K562 (cell line): ENCODE results near the gene ISYNA1. TPM values are rescaled to one million over a fixed set of nuclear protein-coding genes. Genes with fewer than 3 reads are reported as not detected.

Experiments used
- ATAC-seq: fragments of 200-7000 bp; cut with Tn5 transposase; 3 replicates; pipeline ENCODE4 v1.9.1; 2020; ENCODE audit warnings: moderate library complexity
- BruUV-seq: library from RNA; stranded (reverse); fragments of 400-500 nt; replicated peaks from 2 replicates; lab custom pipeline; 2021; lab: Mats Ljungman, UMichigan
- CTCF ChIA-PET: fragments of 300-600 bp; formaldehyde crosslinking; extraction: SDS; loops from one replicate; lab custom pipeline; 2021; ENCODE audit warnings: low intra/inter-chr PET ratio; lab: Yijun Ruan, JAX
- POLR2A ChIA-PET: fragments of 300-600, 350-650 bp; sonication (Branson Sonifier 250); formaldehyde crosslinking; extraction: SDS; loops from one replicate; lab custom pipeline; 2021; ENCODE audit warnings: antibody characterized with exemption, inconsistent platforms; lab: Yijun Ruan, JAX
- DNase-seq, 4 experiments: peaks; one replicate each; pipeline versions ENCODE4 v3.0.0 to v3.0.0-alpha.2; 2011 to 2018; ENCODE audit warnings: low spot score in 3 of 4, mixed read lengths in 3 of 4; ENCODE audit errors: extremely low read depth in 1 of 4
- FAIRE-seq: peaks from 2 replicates; lab custom pipeline; 2011; peaks lifted over from hg19 to GRCh38; lab: Jason Lieb, UNC
- H2AFZ ChIP-seq: 2 replicates; pipeline ENCODE4 v1.6.0; 2011; ENCODE audit warnings: low read depth, low read length, control low read depth, inconsistent platforms
- H3K27ac ChIP-seq: fragments of 200-600 bp; 3 replicates; pipeline ENCODE4 v1.8.0; 2011; ENCODE audit warnings: low read depth, mild to moderate bottlenecking, control low read depth, inconsistent platforms, low read length, moderate library complexity, mixed read lengths; ENCODE audit errors: extremely low read depth
- H3K27me3 ChIP-seq, 2 experiments: fragments of 300-600 bp in 1 of 2; 2 replicates in 1 of 2; 3 replicates in 1 of 2; pipeline versions ENCODE4 v1.6.0 to v1.8.0; 2011; ENCODE audit warnings: inconsistent platforms in 2 of 2, low read length in 2 of 2, mild to moderate bottlenecking in 1 of 2, mixed read lengths in 1 of 2, moderate library complexity in 1 of 2; ENCODE audit not compliant: control insufficient read depth in 2 of 2, insufficient read depth in 2 of 2
- H3K36me3 ChIP-seq: fragments of 300-600 bp; 3 replicates; pipeline ENCODE4 v1.8.0; 2011; ENCODE audit warnings: mild to moderate bottlenecking, low read length, inconsistent platforms; ENCODE audit not compliant: control insufficient read depth, insufficient read depth
- H3K4me1 ChIP-seq, 2 experiments: fragments of 200-600 bp in 1 of 2; replicated peaks in 1 of 2; 2 replicates in 1 of 2; 3 replicates in 1 of 2; pipeline versions ENCODE4 v1.5.1 to v1.8.0; 2011; ENCODE audit warnings: inconsistent platforms in 2 of 2, low read length in 2 of 2, mild to moderate bottlenecking in 1 of 2, mixed read lengths in 1 of 2, moderate library complexity in 1 of 2; ENCODE audit not compliant: control insufficient read depth in 2 of 2, insufficient read depth in 2 of 2
- H3K4me2 ChIP-seq: 2 replicates; pipeline ENCODE4 v1.6.1; 2011; ENCODE audit warnings: low read length, control low read depth, inconsistent platforms, mixed read lengths; ENCODE audit not compliant: insufficient read depth
- H3K4me3 ChIP-seq: fragments of 200-600 bp; sonication (generic), shearing (Covaris generic); 2 replicates; pipeline ENCODE4 v1.5.1; 2016; ENCODE audit warnings: control low read depth, inconsistent platforms
- H3K79me2 ChIP-seq: fragments of 200-600 bp; 3 replicates; pipeline ENCODE4 v1.8.0; 2011; ENCODE audit warnings: low read length, inconsistent platforms; ENCODE audit not compliant: control insufficient read depth, insufficient read depth
- H3K9ac ChIP-seq, 2 experiments: 2 replicates each; pipeline versions ENCODE4 v1.6.0 to v1.6.1; 2011; ENCODE audit warnings: low read depth in 2 of 2, low read length in 2 of 2, control low read depth in 1 of 2, inconsistent platforms in 1 of 2, mild to moderate bottlenecking in 1 of 2, mixed read lengths in 1 of 2; ENCODE audit not compliant: insufficient read depth in 1 of 2
- H3K9me1 ChIP-seq: one replicate; pipeline ENCODE4 v1.6.0; 2011; ENCODE audit warnings: inconsistent platforms, mild to moderate bottlenecking, low read length, moderate library complexity; ENCODE audit not compliant: control insufficient read depth, insufficient read depth
- H3K9me3 ChIP-seq: replicated peaks from 2 replicates; pipeline ENCODE4 v1.5.1; 2011; ENCODE audit warnings: low read depth, low read length, inconsistent platforms; ENCODE audit not compliant: control insufficient read depth, insufficient read depth
- H4K20me1 ChIP-seq: replicated peaks from 2 replicates; pipeline ENCODE4 v1.6.1; 2011; ENCODE audit warnings: low read length, inconsistent platforms, mixed read lengths; ENCODE audit not compliant: control insufficient read depth, insufficient read depth
- SIX5 ChIP-seq, 2 experiments: IDR thresholded peaks; 2 replicates each; pipeline ENCODE4 v1.6.1; 2011; ENCODE audit warnings: low read length in 2 of 2, borderline replicate concordance in 1 of 2, low read depth in 1 of 2, mild to moderate bottlenecking in 1 of 2, moderate library complexity in 1 of 2; ENCODE audit not compliant: insufficient read depth in 1 of 2
- SRF ChIP-seq, 2 experiments: fragments of 250-450, 450-650 bp in 1 of 2; sonication (Bioruptor Pico) in 1 of 2; sonication (generic) in 1 of 2; formaldehyde crosslinking; IDR thresholded peaks; 2 replicates each; pipeline versions ENCODE4 v1.5.0 to v1.5.1; 2020 to 2022; ENCODE audit warnings: mild to moderate bottlenecking in 1 of 2, missing genetic modification reagents in 1 of 2
- TEAD2 ChIP-seq: fragments of 450-650 bp; IDR thresholded peaks from 2 replicates; pipeline ENCODE4 v1.6.1; 2016; ENCODE audit warnings: missing genetic modification characterization, control low read depth, missing compliant biosample characterization
- ZNF3 ChIP-seq: fragments of 250-450 bp; sonication (Bioruptor Pico); IDR thresholded peaks from 2 replicates; pipeline ENCODE4 v1.5.0; 2021; ENCODE audit warnings: mild to moderate bottlenecking, moderate library complexity
- ZNF518B ChIP-seq: fragments of 250-450 bp; sonication (Bioruptor Pico); IDR thresholded peaks from 2 replicates; pipeline ENCODE4 v1.5.0; 2021; ENCODE audit warnings: mild to moderate bottlenecking, moderate library complexity
- WGBS: fragments of 100-300 bp; shearing (Covaris generic); methylation state at CpG from one replicate; pipeline ENCODE4 v1.1.6; 2016; ENCODE audit warnings: low coverage, mixed read lengths; ENCODE audit not compliant: insufficient coverage; ENCODE audit errors: missing lambda C conversion rate; 5-methylcytosine and 5-hydroxymethylcytosine counted together
- in situ Hi-C: fragments of 300-500 bp; cut with MboI; formaldehyde crosslinking; loops from 4 replicates; pipeline ENCODE4 v1.15.0; 2018; ENCODE audit warnings: inconsistent platforms, mixed read lengths
- intact Hi-C: fragments of 100-400 bp; cut with micrococcal nuclease; formaldehyde crosslinking; loops from 2 replicates; pipeline ENCODE4 v1.14.2; 2022
- polyA plus RNA-seq, 8 experiments: library from polyadenylated mRNA; depleted of rRNA in 4 of 8; stranded (reverse) in 5 of 8; unstranded in 3 of 8; fragments of >200 nt; fragmentation: Nextera tagmentation in 2 of 8; fragmentation: Illumina TruSeq in 1 of 8; extraction: Ambion mirVana in 2 of 8; extraction: Trizol in 1 of 8; gene quantifications; 2 replicates each; pipeline versions ENCODE4 v1.2.1 to v1.2.3, GENCODE V29; 2011 to 2014; ENCODE audit warnings: inconsistent platforms in 1 of 8, missing spikeins in 1 of 8
- total RNA-seq, 7 experiments: library from RNA; depleted of rRNA in 6 of 7; stranded (reverse); fragments of >200 nt in 6 of 7; fragmentation: Illumina TruSeq in 2 of 7; extraction: Trizol in 2 of 7; gene quantifications; 2 replicates each; pipeline versions ENCODE4 v1.2.1 to v1.2.3, GENCODE V29; 2011 to 2021; ENCODE audit warnings: low replicate concordance in 1 of 7

The ISYNA1 gene
- total and polyA plus RNA-seq, 9 of the 15 experiments (the other 6 are each of a cell fraction or from before 2014, with no cell fraction given): 21.8 to 460 (median 93.2) TPM

GRCh38 chr19:18442941-18443340 lies 5.0 kb upstream of the ISYNA1 start:
- peaks cover 48% of the 10 kb centered on the region for H3K36me3 ChIP-seq
- H3K9me3 ChIP-seq: no peaks in the 10 kb centered on the region
- H3K27me3 ChIP-seq: no peaks in the 10 kb centered on the region
- DNase-seq: no peak
- H3K27ac ChIP-seq: peak overlapping the region; percentile 62; the same call in 1 of the 3 replicates
- no peak overlapping the region for H2AFZ ChIP-seq
- 0 out of 2 replicates have a peak, but pooled peaks cover 4% of the 10 kb centered on the region for H4K20me1 ChIP-seq
- H3K9ac ChIP-seq: 0 out of 4 replicates have a peak overlapping the region, but pooled peaks of 1 of the 2 experiments have one; percentile 29
- H3K79me2 ChIP-seq: peaks cover 9% of the 10 kb centered on the region; the same call in 1 of the 3 replicates
- peaks cover 35 to 77% of the 10 kb centered on the region in 2 experiments for H3K4me1 ChIP-seq
- CTCF ChIA-PET: no interaction called here
- BruUV-seq: no TSS peak
- in situ Hi-C loops: no loop called here
- ATAC-seq: no peak
- TF ChIP-seq ZNF518B (CRISPR knock-in tag): no peak
- no peak for TF ChIP-seq SIX5 (IDR thresholded peaks at IDR 0.05; ENCODE audit: borderline replicate concordance in 1 of 2, insufficient read depth in 1 of 2, low read depth in 1 of 2, low read length in 2 of 2)
- TF ChIP-seq TEAD2 (tag): no peak
- no peak for TF ChIP-seq ZNF3
- no peak for TF ChIP-seq SRF (CRISPR knock-in tag; IDR thresholded peaks at IDR 0.05)
- TF ChIP-seq, all 486 proteins: peak for 0
- no peak overlapping the region for H3K4me3 ChIP-seq
- FAIRE-seq: no peak
- intact Hi-C loops: no loop called here
- POLR2A ChIA-PET: interaction anchor here (0.6 to 1.0 kb wide), 2 partner anchors 24 to 58 kb away, joined by 3 read pairs; no protein-coding TSS in a partner anchor
- peaks cover 14% of the 10 kb centered on the region for H3K9me1 ChIP-seq
- H3K4me2 ChIP-seq: no peak overlapping the region
- WGBS: 93% methylated on average over 12 of the region's 12 CpGs
